K562 (cell line): ENCODE measurements around the gene EXOC3L1. TPM values are rescaled to one million over a fixed set of nuclear protein-coding genes. Genes with fewer than 3 reads are reported as not detected.

Experiments used
- ARID2 ChIP-seq: fragments of 450-650 bp; IDR thresholded peaks from 2 replicates; pipeline ENCODE4 v1.6.1; 2017; ENCODE audit warnings: antibody characterized with exemption, mild to moderate bottlenecking
- CREBBP ChIP-seq: IDR thresholded peaks from one replicate; pipeline ENCODE4 v1.6.1; 2012; ENCODE audit warnings: low read depth, mild to moderate bottlenecking, control low read depth, inconsistent platforms, low read length
- DNMT1 ChIP-seq: fragments of 450-650 bp; IDR thresholded peaks from 2 replicates; pipeline ENCODE4 v1.6.1; 2016; ENCODE audit warnings: antibody characterized with exemption, mild to moderate bottlenecking
- HDAC3 ChIP-seq: fragments of 450-650 bp; IDR thresholded peaks from 2 replicates; pipeline ENCODE4 v1.6.1; 2018; ENCODE audit warnings: borderline replicate concordance, mild to moderate bottlenecking, moderate library complexity; ENCODE audit not compliant: partially characterized antibody
- HMGN3 ChIP-seq: IDR thresholded peaks from 2 replicates; pipeline ENCODE4 v1.6.1; 2011; ENCODE audit warnings: borderline replicate concordance, low read depth, mild to moderate bottlenecking, mixed read lengths, low read length; ENCODE audit not compliant: insufficient read length; ENCODE audit errors: extremely low read depth
- ILK ChIP-seq: fragments of 450-650 bp; IDR thresholded peaks from 2 replicates; pipeline ENCODE4 v1.6.1; 2016; ENCODE audit warnings: missing genetic modification characterization, low read depth, mild to moderate bottlenecking, missing compliant biosample characterization, moderate library complexity, borderline replicate concordance
- JUNB ChIP-seq: fragments of 450-650 bp; formaldehyde crosslinking; conservative IDR thresholded peaks from 2 replicates; pipeline ENCODE4 v1.4.0; 2020; ENCODE audit warnings: mild to moderate bottlenecking
- KLF1 ChIP-seq: fragments of 450-650 bp; IDR thresholded peaks from 2 replicates; pipeline ENCODE4 v1.6.1; 2016; ENCODE audit warnings: missing genetic modification characterization, missing compliant biosample characterization
- L3MBTL2 ChIP-seq: fragments of 450-650 bp; IDR thresholded peaks from 2 replicates; pipeline ENCODE4 v1.6.1; 2016; ENCODE audit warnings: mild to moderate bottlenecking, moderate library complexity
- MBD2 ChIP-seq: sonication (generic); IDR thresholded peaks from 2 replicates; pipeline ENCODE4 v1.6.1; 2016; ENCODE audit warnings: low read depth, borderline replicate concordance
- NFRKB ChIP-seq: fragments of 450-650 bp; IDR thresholded peaks from 2 replicates; pipeline ENCODE4 v1.6.1; 2016; ENCODE audit warnings: low read depth
- NR1H2 ChIP-seq: sonication (generic); formaldehyde crosslinking; IDR thresholded peaks from 2 replicates; pipeline ENCODE4 v1.4.0; 2020; ENCODE audit warnings: mild to moderate bottlenecking, missing genetic modification reagents
- NR3C1 ChIP-seq: sonication (generic); formaldehyde crosslinking; IDR thresholded peaks from 2 replicates; pipeline ENCODE4 v1.8.1; 2022; ENCODE audit warnings: missing genetic modification reagents
- POU5F1 ChIP-seq: fragments of 150-350 bp; IDR thresholded peaks from 2 replicates; pipeline ENCODE4 v1.6.1; 2014; ENCODE audit warnings: borderline replicate concordance, low read length, low read depth, mild to moderate bottlenecking; ENCODE audit not compliant: partially characterized antibody
- RCOR1 ChIP-seq, 2 experiments: IDR thresholded peaks; 2 replicates each; pipeline ENCODE4 v1.6.1; 2012; ENCODE audit warnings: low read depth in 2 of 2, low read length in 2 of 2, borderline replicate concordance in 1 of 2, improper control_type of control experiment in 1 of 2
- SIRT6 ChIP-seq: IDR thresholded peaks from one replicate; pipeline ENCODE4 v1.6.1; 2012; ENCODE audit warnings: low read depth, mild to moderate bottlenecking, control low read depth, inconsistent platforms, low read length, moderate library complexity
- SRSF3 ChIP-seq: fragments of 200-400 bp; formaldehyde crosslinking; IDR thresholded peaks from 2 replicates; pipeline ENCODE4 v1.6.1; 2016; ENCODE audit warnings: mild to moderate bottlenecking, low read length, moderate library complexity; ENCODE audit not compliant: insufficient read depth
- TGIF2 ChIP-seq: sonication (generic); formaldehyde crosslinking; IDR thresholded peaks from 2 replicates; pipeline ENCODE4 v1.8.1; 2022; ENCODE audit warnings: mild to moderate bottlenecking, missing genetic modification reagents, moderate library complexity
- ZNF445 ChIP-seq: fragments of 250-450 bp; sonication (Bioruptor Pico); IDR thresholded peaks from 2 replicates; pipeline ENCODE4 v1.4.0; 2020; ENCODE audit warnings: low read depth, mild to moderate bottlenecking, moderate library complexity
- polyA plus RNA-seq, 8 experiments: library from polyadenylated mRNA; depleted of rRNA in 4 of 8; stranded (reverse) in 5 of 8; unstranded in 3 of 8; fragments of >200 nt; fragmentation: Nextera tagmentation in 2 of 8; fragmentation: Illumina TruSeq in 1 of 8; extraction: Ambion mirVana in 2 of 8; extraction: Trizol in 1 of 8; gene quantifications; 2 replicates each; pipeline versions ENCODE4 v1.2.1 to v1.2.3, GENCODE V29; 2011 to 2014; ENCODE audit warnings: inconsistent platforms in 1 of 8, missing spikeins in 1 of 8
- total RNA-seq, 7 experiments: library from RNA; depleted of rRNA in 6 of 7; stranded (reverse); fragments of >200 nt in 6 of 7; fragmentation: Illumina TruSeq in 2 of 7; extraction: Trizol in 2 of 7; gene quantifications; 2 replicates each; pipeline versions ENCODE4 v1.2.1 to v1.2.3, GENCODE V29; 2011 to 2021; ENCODE audit warnings: low replicate concordance in 1 of 7
- TF ChIP-seq, protein P1 (sequence below): fragments of 250-450 bp; sonication (Bioruptor Pico); IDR thresholded peaks from 2 replicates; pipeline ENCODE4 v1.5.0; 2020; ENCODE audit warnings: mild to moderate bottlenecking, borderline replicate concordance
- TF ChIP-seq, protein P2 (sequence below): sonication (generic); formaldehyde crosslinking; IDR thresholded peaks from 2 replicates; pipeline ENCODE4 v1.8.0; 2022; ENCODE audit warnings: mild to moderate bottlenecking, missing genetic modification reagents
- TF ChIP-seq, protein P3 (sequence below): fragments of 250-450 bp; sonication (Bioruptor Pico); IDR thresholded peaks from 2 replicates; pipeline ENCODE4 v1.8.0; 2022; ENCODE audit warnings: inconsistent platforms, mild to moderate bottlenecking, moderate library complexity, borderline replicate concordance

The EXOC3L1 gene
- total and polyA plus RNA-seq, 9 of the 15 experiments (the other 6 are each of a cell fraction or from before 2014, with no cell fraction given), result 0.08 TPM; not detected in 8

- TF ChIP-seq, protein P1, sequence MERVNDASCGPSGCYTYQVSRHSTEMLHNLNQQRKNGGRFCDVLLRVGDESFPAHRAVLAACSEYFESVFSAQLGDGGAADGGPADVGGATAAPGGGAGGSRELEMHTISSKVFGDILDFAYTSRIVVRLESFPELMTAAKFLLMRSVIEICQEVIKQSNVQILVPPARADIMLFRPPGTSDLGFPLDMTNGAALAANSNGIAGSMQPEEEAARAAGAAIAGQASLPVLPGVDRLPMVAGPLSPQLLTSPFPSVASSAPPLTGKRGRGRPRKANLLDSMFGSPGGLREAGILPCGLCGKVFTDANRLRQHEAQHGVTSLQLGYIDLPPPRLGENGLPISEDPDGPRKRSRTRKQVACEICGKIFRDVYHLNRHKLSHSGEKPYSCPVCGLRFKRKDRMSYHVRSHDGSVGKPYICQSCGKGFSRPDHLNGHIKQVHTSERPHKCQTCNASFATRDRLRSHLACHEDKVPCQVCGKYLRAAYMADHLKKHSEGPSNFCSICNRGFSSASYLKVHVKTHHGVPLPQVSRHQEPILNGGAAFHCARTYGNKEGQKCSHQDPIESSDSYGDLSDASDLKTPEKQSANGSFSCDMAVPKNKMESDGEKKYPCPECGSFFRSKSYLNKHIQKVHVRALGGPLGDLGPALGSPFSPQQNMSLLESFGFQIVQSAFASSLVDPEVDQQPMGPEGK (CRISPR knock-in tag), result no peak
- TF ChIP-seq JUNB (CRISPR knock-in tag), result no peak
- no peak for TF ChIP-seq HMGN3
- TF ChIP-seq TGIF2 (CRISPR knock-in tag), result no peak
- TF ChIP-seq NR1H2 (CRISPR knock-in tag), result no peak
- TF ChIP-seq POU5F1, result no peak
- no peak for TF ChIP-seq ZNF445
- no peak for TF ChIP-seq CREBBP
- TF ChIP-seq KLF1 (tag), result no peak
- TF ChIP-seq NFRKB, result peak; percentile 34; the same call in 1 of the 2 replicates
- TF ChIP-seq, protein P2, sequence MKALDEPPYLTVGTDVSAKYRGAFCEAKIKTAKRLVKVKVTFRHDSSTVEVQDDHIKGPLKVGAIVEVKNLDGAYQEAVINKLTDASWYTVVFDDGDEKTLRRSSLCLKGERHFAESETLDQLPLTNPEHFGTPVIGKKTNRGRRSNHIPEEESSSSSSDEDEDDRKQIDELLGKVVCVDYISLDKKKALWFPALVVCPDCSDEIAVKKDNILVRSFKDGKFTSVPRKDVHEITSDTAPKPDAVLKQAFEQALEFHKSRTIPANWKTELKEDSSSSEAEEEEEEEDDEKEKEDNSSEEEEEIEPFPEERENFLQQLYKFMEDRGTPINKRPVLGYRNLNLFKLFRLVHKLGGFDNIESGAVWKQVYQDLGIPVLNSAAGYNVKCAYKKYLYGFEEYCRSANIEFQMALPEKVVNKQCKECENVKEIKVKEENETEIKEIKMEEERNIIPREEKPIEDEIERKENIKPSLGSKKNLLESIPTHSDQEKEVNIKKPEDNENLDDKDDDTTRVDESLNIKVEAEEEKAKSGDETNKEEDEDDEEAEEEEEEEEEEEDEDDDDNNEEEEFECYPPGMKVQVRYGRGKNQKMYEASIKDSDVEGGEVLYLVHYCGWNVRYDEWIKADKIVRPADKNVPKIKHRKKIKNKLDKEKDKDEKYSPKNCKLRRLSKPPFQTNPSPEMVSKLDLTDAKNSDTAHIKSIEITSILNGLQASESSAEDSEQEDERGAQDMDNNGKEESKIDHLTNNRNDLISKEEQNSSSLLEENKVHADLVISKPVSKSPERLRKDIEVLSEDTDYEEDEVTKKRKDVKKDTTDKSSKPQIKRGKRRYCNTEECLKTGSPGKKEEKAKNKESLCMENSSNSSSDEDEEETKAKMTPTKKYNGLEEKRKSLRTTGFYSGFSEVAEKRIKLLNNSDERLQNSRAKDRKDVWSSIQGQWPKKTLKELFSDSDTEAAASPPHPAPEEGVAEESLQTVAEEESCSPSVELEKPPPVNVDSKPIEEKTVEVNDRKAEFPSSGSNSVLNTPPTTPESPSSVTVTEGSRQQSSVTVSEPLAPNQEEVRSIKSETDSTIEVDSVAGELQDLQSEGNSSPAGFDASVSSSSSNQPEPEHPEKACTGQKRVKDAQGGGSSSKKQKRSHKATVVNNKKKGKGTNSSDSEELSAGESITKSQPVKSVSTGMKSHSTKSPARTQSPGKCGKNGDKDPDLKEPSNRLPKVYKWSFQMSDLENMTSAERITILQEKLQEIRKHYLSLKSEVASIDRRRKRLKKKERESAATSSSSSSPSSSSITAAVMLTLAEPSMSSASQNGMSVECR (CRISPR knock-in tag), result no peak
- TF ChIP-seq L3MBTL2, result no peak
- TF ChIP-seq, protein P3, sequence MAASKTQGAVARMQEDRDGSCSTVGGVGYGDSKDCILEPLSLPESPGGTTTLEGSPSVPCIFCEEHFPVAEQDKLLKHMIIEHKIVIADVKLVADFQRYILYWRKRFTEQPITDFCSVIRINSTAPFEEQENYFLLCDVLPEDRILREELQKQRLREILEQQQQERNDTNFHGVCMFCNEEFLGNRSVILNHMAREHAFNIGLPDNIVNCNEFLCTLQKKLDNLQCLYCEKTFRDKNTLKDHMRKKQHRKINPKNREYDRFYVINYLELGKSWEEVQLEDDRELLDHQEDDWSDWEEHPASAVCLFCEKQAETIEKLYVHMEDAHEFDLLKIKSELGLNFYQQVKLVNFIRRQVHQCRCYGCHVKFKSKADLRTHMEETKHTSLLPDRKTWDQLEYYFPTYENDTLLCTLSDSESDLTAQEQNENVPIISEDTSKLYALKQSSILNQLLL (CRISPR knock-in tag), result no peak
- no peak for TF ChIP-seq MBD2
- TF ChIP-seq NR3C1 (CRISPR knock-in tag), result no peak
- TF ChIP-seq ILK (tag), result no peak
- TF ChIP-seq SIRT6, result no peak
- no peak for TF ChIP-seq SRSF3
- TF ChIP-seq ARID2, result no peak
- 0 out of 4 replicates have a peak, but pooled peaks of 1 of the 2 experiments have one; percentile 41 for TF ChIP-seq RCOR1 (IDR thresholded peaks at IDR 0.05; ENCODE audit: borderline replicate concordance in 1 of 2, low read depth in 2 of 2, low read length in 2 of 2)
- TF ChIP-seq DNMT1, result no peak
- no peak for TF ChIP-seq HDAC3
Observed at GRCh38 chr16:67169642-67170167, 20.2 kb downstream of the EXOC3L1 start (continued).
